GM19438 (cell line): ENCODE measurements around the gene RASA4B.
"Not testable (repeated sequence)": the region's sequence is repeated elsewhere in the genome, so short reads cannot be mapped to it uniquely, and the experiment has no call there.

Experiments used
- ATAC-seq: cut with Tn5 transposase; IDR thresholded peaks from one replicate; pipeline ENCODE4 v1.9.1; 2021; ENCODE audit warnings: low read depth; ENCODE audit not compliant: unreplicated experiment

Gene RASA4B

DNA sequence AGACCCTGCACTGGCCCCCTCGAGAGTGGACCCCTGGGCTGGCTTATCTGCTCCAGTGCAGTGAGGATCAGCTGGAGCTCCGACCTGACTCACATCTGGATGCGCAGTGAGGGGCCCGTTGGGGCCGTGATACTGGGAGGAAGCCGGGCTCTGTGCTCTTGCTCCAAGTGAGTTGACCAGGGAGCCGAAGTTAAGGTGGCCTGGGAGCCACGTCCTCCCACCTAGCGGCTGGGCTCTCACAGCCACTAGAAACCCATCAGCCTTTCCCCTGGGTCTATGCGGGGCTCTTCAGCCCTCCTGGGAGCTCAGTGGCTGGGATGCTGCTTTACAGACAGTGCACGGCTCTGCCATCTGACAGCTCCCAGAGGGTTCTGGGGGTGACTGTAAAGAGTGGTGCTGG, 62.0 kb downstream of the RASA4B start:
- ATAC-seq = no peak

DNA sequence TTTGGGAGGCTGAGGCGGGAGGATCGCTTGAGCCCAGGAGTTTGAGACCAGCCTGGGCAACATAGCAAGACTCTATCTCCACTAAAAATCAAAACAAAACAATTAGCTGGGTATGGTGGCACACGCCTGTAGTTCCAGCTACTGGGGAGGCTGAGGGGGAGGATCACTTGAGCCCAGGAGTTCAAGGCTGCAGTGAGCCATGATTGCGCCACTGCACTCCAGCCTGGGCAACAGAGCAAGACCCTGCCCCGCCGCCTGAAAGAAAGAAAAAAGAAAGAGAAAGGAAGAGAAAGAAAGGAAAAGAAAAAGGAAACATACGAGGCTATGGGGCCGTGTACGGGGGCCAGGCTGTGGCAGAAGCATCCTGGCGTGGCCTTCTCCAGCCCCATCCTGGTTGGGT, 62.6 kb downstream of the RASA4B start:
- ATAC-seq = not testable (repeated sequence)

DNA sequence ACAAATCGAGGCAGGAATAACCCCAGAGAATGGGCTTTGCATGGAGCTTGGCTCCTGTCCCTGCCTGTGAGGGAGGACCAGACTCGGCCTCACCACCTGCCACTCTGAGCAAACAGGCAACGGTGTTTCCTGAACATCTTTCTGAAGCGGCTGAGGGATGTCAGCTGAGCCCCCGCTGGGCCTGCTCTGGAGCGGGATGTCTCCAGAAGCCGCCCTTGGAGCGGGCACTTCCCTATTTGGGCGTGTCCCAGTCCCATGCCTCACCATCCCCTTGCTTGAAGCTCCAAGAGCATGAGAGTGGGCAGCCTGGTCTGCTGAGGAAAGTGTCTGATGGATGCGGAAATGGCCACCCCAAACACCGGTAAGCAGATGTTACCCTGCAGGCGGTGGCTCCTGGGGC, 63.1 kb downstream of the RASA4B start:
- no peak for ATAC-seq

DNA sequence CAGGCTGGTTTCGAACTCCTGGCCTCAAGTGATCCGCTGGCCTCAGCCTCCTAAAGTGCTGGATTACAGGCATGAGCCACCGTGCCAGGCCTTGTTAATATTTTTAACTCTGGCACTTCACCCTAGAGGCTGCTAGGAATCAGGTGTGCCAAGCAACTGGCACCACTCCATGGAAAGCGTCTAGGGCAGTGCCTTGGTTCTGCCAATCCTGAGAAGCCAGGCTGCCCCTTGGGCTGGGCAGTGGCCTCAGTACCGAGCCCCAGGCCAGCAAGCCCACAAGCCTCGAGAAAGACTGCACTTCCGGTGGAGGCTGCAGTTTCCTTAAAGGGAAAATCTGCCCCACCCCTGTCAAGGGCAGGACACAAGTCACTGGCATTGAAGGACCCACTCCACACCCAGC, 64.3 kb downstream of the RASA4B start:
- no peak for ATAC-seq

DNA sequence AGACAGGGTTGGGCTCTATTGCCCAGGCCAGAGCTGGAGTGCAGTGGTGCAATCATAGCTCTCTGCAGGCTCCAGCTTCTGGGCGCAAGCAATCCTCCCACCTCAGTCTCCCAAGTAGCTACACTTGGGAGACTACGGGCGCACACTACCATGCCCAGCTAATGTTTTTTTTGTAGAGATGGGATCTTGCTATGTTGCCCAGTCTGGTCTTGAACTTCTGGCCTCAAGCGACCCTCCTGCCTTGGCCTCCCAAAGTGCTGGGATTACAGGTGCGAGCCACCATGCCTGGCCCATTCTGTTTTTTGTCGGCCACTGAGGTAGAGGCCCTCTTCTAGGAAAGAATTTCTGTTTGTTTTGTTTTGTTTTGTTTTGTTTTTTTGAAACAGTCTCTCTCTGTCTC, 65.1 kb downstream of the RASA4B start:
- no peak for ATAC-seq

DNA sequence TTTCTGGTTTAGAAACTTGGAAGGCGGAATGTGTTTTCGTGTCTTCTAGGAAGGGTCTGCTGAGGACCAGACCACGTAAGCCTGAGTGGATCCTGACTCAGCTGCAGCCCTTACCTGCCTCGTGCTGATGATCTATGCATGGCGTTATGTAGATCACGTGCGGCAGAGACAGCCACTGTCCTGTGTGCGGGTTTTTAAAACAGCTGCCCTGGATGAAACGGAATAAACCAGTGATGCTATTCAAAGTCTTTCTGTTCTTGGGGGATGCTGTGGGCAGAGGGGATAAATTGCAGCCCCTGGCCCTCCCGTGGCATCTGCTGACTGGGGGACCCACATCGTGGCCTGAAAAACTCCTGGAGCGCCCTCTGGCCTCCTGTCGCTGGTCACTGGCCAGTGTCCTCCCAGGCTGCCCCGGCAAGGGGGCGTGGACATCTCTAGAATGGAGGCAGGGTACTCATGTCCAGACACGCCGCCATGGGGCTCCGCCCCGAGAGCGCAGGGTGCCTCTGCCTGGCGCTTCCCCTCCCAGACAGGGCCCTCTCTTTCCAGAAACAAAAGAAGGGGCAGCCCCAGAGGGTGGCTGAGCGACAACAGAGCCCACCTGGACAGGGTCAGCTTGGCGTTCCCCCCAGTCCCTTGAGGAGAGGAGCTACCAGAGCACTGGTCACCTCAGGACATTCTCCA, 66.1 kb downstream of the RASA4B start:
- ATAC-seq = no peak

DNA sequence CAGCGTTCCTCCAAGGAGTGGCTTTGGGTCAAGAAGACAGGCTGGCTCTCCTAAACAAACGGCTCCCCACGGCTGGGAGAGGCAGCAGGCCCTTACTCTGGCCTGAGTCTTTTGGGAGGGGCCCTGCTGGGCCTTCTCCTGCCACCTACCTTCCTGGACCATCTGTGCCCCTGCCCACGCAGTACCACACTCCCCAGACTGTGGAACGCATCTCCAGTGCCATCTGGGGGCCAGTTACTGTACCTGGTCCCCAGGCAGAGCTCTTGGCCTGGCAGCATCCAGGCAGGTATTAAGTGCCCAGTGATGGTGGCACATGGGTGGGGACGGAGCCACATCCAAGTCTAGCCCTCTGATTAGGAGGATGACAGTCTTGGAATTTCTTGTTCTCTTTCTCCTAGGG, 67.3 kb downstream of the RASA4B start:
- ATAC-seq = no peak

DNA sequence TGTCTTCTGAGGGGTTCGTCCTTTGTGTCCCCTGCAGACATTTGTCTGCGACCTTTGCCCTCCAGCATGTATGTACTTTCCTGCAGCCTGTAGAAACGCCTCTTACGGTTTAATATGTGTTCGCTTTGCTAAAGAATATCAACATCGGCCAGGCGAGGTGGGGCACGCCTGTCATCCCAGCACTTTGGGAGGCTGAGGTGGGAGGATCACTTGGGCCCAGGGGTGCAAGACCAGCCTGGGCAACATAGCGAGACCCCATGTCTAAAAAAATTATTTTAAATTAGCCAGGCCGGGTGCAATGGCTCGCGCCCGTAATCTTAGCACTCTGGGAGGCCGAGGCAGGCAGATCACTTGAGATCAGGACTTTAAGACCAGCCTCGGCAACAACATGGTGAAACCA, 68.4 kb downstream of the RASA4B start:
- no peak for ATAC-seq

DNA sequence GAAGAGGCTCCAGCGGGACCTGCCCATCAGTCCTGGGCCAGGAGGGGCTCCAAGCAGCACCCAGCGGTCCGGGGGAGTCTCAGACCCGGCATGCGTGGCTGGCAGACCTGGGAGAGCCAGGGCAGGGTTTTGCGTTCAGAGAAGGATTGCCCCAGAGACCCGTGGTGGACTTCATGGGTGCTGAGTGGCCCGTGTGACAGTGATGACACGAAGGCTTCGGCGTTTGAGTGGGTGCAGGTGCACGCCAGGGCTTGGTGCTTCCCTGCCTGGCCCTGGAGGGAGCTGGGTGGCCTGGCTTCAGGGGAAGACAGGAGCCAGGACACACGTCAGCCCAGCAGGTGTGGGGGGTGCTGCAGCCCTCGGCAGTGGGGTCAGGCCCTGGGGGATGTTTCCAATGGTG, 70.3 kb downstream of the RASA4B start:
- ATAC-seq = no peak

DNA sequence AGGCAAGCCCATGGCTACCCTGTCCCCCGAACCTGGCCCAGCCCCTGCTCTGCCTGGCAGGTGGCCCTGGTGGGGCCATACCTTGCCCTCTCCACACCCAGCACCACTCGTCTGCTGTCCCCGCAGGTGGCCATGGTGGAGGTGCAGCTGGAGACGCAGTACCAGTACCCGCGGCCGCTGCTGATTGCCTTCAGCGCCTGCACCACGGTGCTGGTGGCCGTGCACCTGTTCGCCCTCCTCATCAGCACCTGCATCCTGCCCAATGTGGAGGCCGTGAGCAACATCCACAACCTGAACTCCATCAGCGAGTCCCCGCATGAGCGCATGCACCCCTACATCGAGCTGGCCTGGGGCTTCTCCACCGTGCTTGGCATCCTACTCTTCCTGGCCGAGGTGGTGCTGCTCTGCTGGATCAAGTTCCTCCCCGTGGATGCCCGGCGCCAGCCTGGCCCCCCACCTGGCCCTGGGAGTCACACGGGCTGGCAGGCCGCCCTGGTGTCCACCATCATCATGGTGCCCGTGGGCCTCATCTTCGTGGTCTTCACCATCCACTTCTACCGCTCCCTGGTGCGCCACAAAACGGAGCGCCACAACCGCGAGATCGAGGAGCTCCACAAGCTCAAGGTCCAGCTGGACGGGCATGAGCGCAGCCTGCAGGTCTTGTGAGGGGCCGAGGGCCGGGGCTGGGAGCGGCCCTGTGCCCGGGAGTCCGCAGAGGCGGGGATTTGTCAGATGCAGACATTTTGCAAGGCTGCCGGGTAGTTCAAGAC, 71.0 kb downstream of the RASA4B start:
- no peak for ATAC-seq

DNA sequence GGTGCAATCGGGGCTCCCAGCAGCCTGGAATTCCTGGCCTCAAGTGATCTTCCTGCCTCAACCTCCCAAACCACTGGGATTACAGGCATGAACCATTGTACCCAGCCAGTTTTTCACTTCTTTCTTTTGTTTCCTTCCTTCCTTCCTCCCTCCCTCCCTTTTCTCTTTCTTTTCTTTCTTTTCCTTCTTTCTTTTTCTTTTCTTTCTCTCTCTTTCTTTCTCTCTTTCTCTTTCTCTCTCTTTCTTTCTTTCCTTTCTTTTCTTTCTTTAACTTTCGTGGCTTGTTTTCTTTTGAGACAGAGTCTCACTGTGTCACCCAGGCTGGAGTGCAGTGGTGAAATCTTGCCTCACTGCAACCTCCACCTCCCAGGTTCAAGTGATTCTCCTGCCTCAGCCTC, 71.9 kb downstream of the RASA4B start:
- ATAC-seq = no peak

DNA sequence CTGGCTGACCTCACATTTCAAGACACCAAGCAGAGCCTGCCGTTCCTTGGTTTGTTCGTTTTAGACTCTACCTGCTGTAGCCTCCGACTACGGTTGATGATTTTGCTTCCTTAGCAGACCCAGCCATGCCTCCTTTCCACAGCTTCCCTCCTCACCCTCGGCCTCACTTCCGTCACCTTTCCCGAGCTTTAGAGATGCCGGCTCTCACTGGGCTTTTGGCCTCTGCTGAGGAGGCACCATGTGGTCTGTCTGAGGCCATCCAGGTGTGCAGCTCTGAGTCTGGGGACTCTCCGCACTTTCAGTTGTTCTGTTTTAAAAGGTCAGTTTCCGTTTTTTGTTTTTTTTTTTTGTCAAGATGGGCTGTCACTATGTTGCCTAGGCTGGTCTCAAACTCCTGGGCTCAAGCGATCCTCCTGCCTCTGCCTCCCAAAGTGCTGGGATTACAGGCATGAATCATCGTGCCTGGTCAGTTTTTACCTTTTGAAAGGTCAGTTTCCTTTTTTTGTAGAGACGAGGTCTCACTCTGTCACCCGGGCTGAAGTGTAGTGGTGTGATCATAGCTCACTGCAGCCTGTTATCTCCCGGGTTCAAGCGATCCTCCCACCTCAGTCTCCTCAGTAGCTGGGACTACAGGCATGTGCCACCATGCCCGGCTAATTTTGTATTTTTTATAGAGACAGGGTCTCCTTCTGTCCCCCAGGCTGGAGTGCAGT, 72.5 kb downstream of the RASA4B start:
- ATAC-seq = peak; percentile 34

DNA sequence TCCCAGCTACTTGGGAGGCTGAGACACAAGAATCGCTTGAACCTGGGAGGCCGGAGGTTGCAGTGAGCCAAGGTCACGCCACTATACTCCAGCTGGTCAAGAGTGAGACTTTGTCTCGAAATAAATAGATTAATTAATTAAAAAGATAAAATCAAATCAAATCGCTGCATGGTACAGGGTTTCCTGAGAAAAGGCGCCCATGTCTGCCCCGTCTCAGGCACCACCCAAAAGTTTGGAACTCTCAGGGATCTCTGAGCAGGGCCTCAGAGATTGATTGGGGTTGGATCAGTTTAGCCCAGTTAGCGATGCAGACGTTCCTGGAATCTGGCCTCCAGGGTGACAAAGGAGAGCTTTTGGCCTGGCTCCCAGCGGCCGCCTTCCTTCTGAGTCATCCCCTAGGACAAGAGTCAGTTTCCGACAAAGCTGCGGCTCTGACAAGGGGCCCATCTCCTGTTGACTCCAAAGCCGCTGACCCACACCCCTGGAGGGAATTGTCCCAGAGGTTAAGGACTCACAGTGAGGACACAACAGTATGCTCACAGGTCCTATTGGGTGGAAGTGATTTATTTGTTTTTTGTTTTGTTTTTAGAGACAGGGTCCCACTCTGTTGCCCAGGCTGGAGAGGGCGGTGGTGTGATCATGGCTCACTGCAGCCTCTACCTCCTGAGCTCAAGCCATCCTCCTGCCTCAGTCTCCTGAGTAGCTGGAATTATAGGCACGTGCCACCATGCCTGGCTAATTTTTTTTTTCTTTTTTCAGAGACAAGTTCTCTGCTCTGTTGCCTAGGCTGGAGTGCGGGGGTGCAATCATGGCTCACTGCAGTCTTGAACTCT, 77.4 kb downstream of the RASA4B start:
- ATAC-seq = no peak

DNA sequence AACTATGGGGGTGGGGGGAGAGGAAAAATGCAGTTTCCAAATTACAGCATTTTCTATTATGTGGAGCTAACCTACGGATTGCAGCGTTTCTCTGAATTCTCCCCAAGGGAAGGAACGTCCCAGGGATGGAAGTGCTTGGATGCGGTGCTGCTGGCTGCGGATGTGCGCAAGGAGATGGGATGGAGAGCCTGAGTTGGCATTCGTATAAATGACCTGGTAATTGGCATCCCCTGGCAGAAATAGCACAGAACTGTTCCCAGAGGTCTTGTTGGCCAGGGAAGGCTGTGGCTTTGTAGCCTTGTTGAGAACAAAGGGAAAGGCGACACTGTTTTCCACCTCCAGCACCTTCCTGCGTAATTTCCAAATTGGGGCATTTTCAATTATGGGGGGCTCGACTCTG, 81.5 kb downstream of the RASA4B start:
- ATAC-seq = no peak

DNA sequence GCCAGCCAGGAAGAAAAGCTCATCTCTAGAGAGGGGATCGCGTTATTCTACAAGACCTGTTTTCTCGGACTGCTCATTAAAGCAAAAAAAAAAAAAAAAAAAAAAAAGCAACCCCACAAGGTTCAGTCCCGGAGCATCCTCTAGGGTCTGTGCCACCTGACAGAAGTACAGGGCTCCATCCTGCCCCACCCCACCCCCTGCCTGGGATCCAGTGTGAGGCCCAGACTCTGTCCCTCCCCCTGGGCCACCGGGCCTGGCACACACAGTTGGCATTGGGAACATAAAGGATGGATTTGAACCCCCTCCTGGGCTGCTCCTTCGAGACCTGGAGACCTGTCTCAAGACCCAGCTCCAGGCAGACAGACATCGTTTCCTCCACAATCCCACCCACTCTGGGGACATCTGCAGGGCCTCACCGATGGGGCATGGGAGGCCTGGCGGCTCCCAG, 83.5 kb downstream of the RASA4B start:
- no peak for ATAC-seq

DNA sequence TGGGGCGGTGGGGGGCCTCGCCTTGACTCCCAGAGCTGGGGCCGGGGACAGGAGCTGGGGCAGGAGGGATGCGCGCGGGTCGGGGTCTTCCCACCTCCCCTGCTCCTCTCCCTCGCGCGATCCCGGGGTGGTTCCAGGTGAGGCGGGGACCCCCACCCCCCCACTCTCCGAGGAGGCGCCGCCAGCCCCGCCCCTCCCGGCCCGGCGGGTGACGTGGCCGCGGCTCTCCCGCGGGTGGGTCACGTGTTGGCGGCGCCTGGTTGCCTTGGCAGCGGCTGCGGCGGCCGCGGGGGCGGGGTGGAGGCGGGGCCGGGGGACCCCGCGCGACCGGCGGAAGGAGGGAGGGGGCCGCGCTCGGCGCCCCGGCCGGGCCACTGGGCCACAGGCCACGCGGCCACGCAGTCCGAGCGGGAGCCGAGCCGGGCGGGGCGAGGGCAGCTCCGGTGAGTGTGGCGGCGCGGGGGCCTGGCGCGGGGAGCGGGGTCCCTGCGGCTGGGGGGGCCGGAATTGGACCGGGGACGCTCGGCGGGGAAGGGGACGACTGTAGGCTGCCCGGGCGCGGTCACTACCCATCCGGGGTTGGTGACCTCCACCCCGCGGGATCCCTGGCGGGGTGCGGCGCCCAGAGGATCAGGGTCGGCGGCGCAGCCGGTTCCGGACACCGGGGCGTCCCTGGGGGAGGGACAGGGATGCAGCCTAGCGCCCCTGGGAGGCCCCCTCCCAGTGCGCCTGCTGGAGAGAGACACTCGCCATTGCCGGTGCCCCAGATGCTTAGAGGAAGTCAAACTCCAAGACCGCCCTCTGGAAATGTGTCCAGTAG, 84.1 kb downstream of the RASA4B start, which contains the start of gene ORAI2:
TSS of gene ORAI2 (plus strand) at position 357 of the 820 bp plus-strand sequence. CDS start 5,382 bp downstream, outside the sequence.
- ATAC-seq = peak; percentile 51
